ENCODE results near the gene ETV2.

ETV2 gene

GRCh38 chr19:35666251-35666913, 24.8 kb downstream of the ETV2 start, which contains the start of gene UPK1A:
Gene UPK1A (plus strand): TSS chr19:35666517. CDS start chr19:35666813, 296 bp downstream.
- no peak within 1 kb of the TSS for H3K27ac ChIP-seq
- TF ChIP-seq, protein P1, sequence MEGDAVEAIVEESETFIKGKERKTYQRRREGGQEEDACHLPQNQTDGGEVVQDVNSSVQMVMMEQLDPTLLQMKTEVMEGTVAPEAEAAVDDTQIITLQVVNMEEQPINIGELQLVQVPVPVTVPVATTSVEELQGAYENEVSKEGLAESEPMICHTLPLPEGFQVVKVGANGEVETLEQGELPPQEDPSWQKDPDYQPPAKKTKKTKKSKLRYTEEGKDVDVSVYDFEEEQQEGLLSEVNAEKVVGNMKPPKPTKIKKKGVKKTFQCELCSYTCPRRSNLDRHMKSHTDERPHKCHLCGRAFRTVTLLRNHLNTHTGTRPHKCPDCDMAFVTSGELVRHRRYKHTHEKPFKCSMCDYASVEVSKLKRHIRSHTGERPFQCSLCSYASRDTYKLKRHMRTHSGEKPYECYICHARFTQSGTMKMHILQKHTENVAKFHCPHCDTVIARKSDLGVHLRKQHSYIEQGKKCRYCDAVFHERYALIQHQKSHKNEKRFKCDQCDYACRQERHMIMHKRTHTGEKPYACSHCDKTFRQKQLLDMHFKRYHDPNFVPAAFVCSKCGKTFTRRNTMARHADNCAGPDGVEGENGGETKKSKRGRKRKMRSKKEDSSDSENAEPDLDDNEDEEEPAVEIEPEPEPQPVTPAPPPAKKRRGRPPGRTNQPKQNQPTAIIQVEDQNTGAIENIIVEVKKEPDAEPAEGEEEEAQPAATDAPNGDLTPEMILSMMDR (conservative IDR thresholded peaks at IDR 0.05) = no peak
- TF ChIP-seq ZFX (IDR thresholded peaks at IDR 0.05) = no peak

DNA sequence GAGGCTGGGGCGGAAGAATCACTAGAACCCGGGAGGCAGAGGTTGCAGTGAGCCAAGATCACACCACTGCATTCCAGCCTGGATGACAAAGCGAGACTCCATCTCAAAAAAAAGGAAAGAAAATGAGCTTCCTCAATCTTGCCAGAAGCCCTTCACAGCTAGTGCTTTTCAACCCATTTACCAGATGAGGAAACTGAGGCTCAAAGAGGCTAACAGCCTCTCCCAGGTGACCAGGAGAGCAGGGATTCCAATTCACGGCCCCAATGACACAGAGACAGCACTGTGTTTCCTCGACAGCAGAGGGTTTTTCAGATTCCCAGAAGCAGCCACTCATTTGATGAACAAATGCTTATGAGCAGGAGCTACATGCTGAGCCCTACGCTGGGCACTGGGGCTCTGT, 28.0 kb downstream of the ETV2 start:
- H3K27ac ChIP-seq = no peak overlapping the region
- TF ChIP-seq, protein P1 (conservative IDR thresholded peaks at IDR 0.05) = no peak
- TF ChIP-seq ZFX (IDR thresholded peaks at IDR 0.05) = no peak

- H3K27ac ChIP-seq = no peak overlapping the region
- no peak for TF ChIP-seq ZFX (IDR thresholded peaks at IDR 0.05)
- TF ChIP-seq, protein P1 (conservative IDR thresholded peaks at IDR 0.05) = no peak
These were observed 28.4 kb downstream of the ETV2 start for GRCh38 chr19:35669974-35670373.

DNA sequence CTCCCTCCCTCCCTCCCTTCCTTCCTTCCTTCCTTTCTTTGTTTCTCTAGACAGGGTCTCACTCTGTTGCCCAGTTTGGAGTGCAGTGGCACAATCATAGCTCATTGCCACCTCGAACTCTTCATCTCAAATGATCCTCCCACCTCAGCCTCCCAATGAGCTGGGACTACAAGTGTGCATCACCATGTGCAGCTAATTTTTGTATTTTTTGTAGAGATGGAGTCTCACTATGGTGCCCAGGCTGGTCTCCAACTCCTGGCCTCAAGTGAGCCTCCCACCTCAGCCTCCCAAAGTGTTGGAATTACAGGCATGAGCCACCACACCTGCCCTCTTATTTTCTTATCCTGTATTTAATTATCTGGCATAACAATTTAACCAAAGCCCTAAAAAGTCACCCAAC, 29.1 kb downstream of the ETV2 start:
- TF ChIP-seq ZFX (IDR thresholded peaks at IDR 0.05) = no peak
- TF ChIP-seq, protein P1 (conservative IDR thresholded peaks at IDR 0.05) = no peak
- H3K27ac ChIP-seq = no peak overlapping the region

GRCh38 chr19:35671818-35672217, 30.3 kb downstream of the ETV2 start:
- TF ChIP-seq ZFX (IDR thresholded peaks at IDR 0.05) = no peak
- TF ChIP-seq, protein P1 (conservative IDR thresholded peaks at IDR 0.05) = no peak

DNA sequence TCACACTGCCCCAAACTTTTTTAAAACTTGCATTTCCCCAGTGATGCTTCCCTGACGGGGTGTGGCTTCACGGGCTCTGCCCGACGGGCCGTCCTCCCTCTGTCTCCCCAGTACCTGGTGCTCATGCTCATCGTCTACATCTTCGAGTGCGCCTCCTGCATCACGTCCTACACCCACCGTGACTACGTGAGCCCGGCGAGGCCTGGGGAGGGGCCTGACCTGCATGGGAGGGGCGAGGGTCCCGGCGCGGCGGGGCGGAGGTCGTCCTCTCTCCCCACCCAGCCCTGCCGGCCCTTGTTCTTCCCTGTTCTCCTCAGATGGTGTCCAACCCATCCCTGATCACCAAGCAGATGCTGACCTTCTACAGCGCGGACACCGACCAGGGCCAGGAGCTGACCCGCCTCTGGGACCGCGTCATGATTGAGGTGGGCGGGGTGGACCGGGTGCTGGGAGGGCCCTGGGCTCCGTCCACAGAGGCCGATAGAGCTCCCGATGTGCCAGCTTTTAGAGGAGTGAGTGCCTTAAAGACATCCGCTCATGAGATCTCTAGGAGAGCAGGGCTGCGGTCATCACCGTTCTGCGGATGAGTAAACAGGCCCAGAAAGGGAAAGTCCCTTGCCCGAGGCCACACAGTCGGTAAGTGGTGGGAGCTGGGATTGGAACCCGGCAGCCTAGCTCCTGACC, 31.7 kb downstream of the ETV2 start:
- TF ChIP-seq, protein P1 (conservative IDR thresholded peaks at IDR 0.05) = no peak
- TF ChIP-seq ZFX (IDR thresholded peaks at IDR 0.05) = no peak
- no peak overlapping the region for H3K27ac ChIP-seq

More at GRCh38 chr19:35671818-35672217, 30.3 kb downstream of the ETV2 start:
- no peak overlapping the region for H3K27ac ChIP-seq

- no peak for TF ChIP-seq ZFX (IDR thresholded peaks at IDR 0.05)
- TF ChIP-seq, protein P1 (conservative IDR thresholded peaks at IDR 0.05) = no peak
- H3K27ac ChIP-seq = no peak overlapping the region
These were observed 34.1 kb downstream of the ETV2 start for GRCh38 chr19:35675589-35676140.
